Measurements from ENCODE around the gene LRRN4.

GRCh38 chr20:6006603-6006949 lies 47.3 kb downstream of the LRRN4 start:
- TF ChIP-seq POLR2A (IDR thresholded peaks at IDR 0.05) (no peak), CTCF (IDR thresholded peaks at IDR 0.05) (no peak), POLR2AphosphoS5 (IDR thresholded peaks at IDR 0.05) (no peak)
